Adrenal gland (tissue), 5 donors: Measurements from ENCODE around the gene TOGARAM1.

Experiments used
- POLR2A ChIP-seq, 2 donors: fragments of 450-650 bp; IDR thresholded peaks; one replicate each; pipeline ENCODE4 v1.6.1; 2017; ENCODE audit warnings: antibody characterized with exemption in 2 of 2, mild to moderate bottlenecking in 2 of 2, moderate library complexity in 1 of 2
- TF ChIP-seq, protein P1 (sequence below), 6 experiments: fragments of 450-650 bp in 4 of 6; fragments of 200-600 bp in 2 of 6; sonication (generic) in 1 of 6; IDR thresholded peaks; 1 replicate in 5 of 6; 2 replicates in 1 of 6; pipeline versions ENCODE4 v1.5.1 to v1.8.0; 2016 to 2021; ENCODE audit warnings: antibody characterized with exemption in 6 of 6, mild to moderate bottlenecking in 2 of 6, moderate library complexity in 1 of 6
- donor health status: DM: no; HTN: no; CAD: no.

DNA sequence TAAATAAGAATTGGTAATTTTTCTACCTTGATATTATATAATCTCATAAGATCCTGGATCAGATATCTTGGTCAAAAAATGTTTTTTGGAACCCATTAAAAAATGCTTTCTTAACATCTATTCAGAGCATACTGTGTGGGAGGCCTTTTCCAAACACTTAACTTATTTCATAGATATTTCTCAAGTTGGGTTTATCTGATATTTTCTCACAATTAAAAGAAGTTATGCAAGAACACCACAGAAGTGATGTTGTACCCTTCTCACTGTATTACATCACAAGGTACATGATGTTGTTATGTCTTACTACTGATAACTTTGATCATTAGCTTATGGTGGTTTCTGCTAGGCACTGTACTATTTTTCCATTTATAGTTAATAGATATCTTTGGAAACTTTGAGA, 98.6 kb downstream of the TOGARAM1 start:
- TF ChIP-seq POLR2A (IDR thresholded peaks at IDR 0.05): no peak
- TF ChIP-seq, protein P1, sequence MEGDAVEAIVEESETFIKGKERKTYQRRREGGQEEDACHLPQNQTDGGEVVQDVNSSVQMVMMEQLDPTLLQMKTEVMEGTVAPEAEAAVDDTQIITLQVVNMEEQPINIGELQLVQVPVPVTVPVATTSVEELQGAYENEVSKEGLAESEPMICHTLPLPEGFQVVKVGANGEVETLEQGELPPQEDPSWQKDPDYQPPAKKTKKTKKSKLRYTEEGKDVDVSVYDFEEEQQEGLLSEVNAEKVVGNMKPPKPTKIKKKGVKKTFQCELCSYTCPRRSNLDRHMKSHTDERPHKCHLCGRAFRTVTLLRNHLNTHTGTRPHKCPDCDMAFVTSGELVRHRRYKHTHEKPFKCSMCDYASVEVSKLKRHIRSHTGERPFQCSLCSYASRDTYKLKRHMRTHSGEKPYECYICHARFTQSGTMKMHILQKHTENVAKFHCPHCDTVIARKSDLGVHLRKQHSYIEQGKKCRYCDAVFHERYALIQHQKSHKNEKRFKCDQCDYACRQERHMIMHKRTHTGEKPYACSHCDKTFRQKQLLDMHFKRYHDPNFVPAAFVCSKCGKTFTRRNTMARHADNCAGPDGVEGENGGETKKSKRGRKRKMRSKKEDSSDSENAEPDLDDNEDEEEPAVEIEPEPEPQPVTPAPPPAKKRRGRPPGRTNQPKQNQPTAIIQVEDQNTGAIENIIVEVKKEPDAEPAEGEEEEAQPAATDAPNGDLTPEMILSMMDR (IDR thresholded peaks at IDR 0.05): no peak
